ENCODE data around the gene NAA50. TPM values are rescaled to one million over a fixed set of nuclear protein-coding genes. Genes with fewer than 3 reads are reported as not detected.
A peak's percentile ranks its signal among the peaks of the same experiment; 100 is the strongest.

Gene NAA50
- polyA plus RNA-seq, 3 donors = 32.2 to 105 (median 80.0) TPM

DNA sequence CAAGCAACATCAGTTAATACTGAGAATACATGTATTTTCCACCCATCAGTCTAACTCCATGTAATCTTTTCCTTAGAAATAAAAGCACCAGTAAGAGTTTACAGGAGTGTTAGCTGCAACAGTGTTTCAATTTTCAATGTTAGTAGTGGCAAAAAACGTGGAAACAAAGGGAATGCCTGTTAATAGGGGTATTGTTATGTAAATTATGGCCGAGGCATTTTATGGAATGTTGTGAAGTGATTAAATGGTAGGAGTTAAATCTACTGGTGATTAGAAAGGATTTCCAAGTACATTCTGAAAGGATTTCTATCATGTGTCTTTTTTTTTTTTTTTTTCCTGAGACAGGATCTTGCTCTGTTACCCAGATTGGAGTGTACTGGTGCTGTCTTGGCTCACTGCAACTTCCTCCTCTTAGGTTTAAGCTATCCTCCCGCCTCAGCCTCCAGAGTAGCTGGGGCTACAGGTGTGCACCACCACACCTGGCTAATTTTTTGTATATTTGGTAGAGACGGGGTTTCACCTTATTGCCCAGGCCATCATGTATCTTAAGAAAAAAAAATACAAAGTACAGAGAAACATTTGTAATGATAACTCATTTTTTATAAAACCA lies 7.4 kb upstream of the NAA50 start:
- peaks cover 42 to 51% of the 10 kb centered on the region in 2 donors for H3K4me1 ChIP-seq (ENCODE audit: control insufficient read depth in 1 of 2, insufficient read depth in 2 of 2, low read length in 2 of 2)
- no peaks in the 10 kb centered on the region for H3K27me3 ChIP-seq (ENCODE audit: control insufficient read depth in 2 of 2, insufficient read depth in 2 of 2, low read length in 2 of 2)
- no peak overlapping the region for H2AFZ ChIP-seq (ENCODE audit: insufficient read depth, low read depth, low read length, poor library complexity, severe bottlenecking)
- peaks cover 0 to 3% of the 10 kb centered on the region in 2 donors for H3K9me3 ChIP-seq (replicated peaks in 1 of 2; ENCODE audit: control insufficient read depth in 1 of 2, insufficient read depth in 1 of 2, low read length in 2 of 2)
- Mint-ChIP-seq H3K36me3 (peaks cover 9 to 10% of the 10 kb centered on the region in 2 donors), H3K4me3 (no peak overlapping the region), H3K9me3 (peaks cover 0 to 7% (median 4%) of the 10 kb centered on the region in 7 donors), H3K4me1 (peaks cover 35% of the 10 kb centered on the region), H3K27me3 (ENCODE audit: low read depth in 3 of 3) (no peaks in the 10 kb centered on the region), H3K27ac (peak overlapping the region; percentile 40 to 92 (median 88))
- peaks cover 74% of the 10 kb centered on the region for H4K20me1 ChIP-seq (ENCODE audit: insufficient read depth, low read length)
- H3K79me2 ChIP-seq (ENCODE audit: insufficient read depth, low read length) = peaks cover 100% of the 10 kb centered on the region
- DNase-seq = no peak
- 86% methylated on average over 2 of the region's 4 CpGs for WGBS (ENCODE audit: insufficient coverage)
- no peak overlapping the region for H3K4me3 ChIP-seq (replicated peaks in 1 of 3; ENCODE audit: low read depth in 2 of 3, low read length in 3 of 3)
- H3K9ac ChIP-seq (ENCODE audit: insufficient read depth, low read length, poor library complexity, severe bottlenecking) = no peak overlapping the region
- intact Hi-C loops (cut with micrococcal nuclease) = no loop called here
- TF ChIP-seq, protein P1, sequence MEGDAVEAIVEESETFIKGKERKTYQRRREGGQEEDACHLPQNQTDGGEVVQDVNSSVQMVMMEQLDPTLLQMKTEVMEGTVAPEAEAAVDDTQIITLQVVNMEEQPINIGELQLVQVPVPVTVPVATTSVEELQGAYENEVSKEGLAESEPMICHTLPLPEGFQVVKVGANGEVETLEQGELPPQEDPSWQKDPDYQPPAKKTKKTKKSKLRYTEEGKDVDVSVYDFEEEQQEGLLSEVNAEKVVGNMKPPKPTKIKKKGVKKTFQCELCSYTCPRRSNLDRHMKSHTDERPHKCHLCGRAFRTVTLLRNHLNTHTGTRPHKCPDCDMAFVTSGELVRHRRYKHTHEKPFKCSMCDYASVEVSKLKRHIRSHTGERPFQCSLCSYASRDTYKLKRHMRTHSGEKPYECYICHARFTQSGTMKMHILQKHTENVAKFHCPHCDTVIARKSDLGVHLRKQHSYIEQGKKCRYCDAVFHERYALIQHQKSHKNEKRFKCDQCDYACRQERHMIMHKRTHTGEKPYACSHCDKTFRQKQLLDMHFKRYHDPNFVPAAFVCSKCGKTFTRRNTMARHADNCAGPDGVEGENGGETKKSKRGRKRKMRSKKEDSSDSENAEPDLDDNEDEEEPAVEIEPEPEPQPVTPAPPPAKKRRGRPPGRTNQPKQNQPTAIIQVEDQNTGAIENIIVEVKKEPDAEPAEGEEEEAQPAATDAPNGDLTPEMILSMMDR (IDR thresholded peaks at IDR 0.05) = no peak
- H3K36me3 ChIP-seq (replicated peaks in 1 of 2; ENCODE audit: control insufficient read depth in 1 of 2, insufficient read depth in 2 of 2, low read length in 2 of 2) = peaks cover 0 to 12% of the 10 kb centered on the region in 2 donors
- no peak overlapping the region for H3K4me2 ChIP-seq (replicated peaks; ENCODE audit: extremely low read depth, low read length, poor library complexity, severe bottlenecking)
- H3K27ac ChIP-seq (ENCODE audit: low read depth in 1 of 2, low read length in 2 of 2) = peak overlapping the region; percentile 80 to 91

DNA sequence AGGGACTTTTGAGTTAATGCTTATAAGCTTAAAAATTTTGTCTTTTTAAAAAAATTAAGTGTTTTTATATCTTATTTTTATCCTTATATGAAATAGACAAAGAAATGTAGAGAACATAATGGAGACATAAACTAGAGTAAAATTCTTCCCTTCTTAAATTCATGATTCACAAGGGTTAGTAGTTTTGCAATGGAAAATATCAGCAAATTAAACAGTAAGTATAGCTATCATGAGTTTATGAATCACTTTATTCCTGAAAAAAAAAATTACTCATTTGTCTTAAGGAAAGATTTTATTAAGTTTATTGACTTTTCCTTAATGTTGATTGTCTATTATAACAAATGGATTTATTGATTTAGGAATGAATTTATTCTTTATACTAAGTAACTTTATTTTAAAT lies 5.1 kb upstream of the NAA50 start:
- H3K27ac ChIP-seq (ENCODE audit: low read depth in 1 of 2, low read length in 2 of 2) = peak overlapping the region in 1 of 2 donors; percentile 98
- peak in 2 of 3 donors; percentile 20 to 41 for DNase-seq
- H3K27ac Mint-ChIP-seq = no peak overlapping the region
- H3K4me1 ChIP-seq (ENCODE audit: control insufficient read depth in 1 of 2, insufficient read depth in 2 of 2, low read length in 2 of 2) = peaks cover 51 to 65% of the 10 kb centered on the region in 2 donors
- peaks cover 1 to 7% of the 10 kb centered on the region in 2 donors for H3K36me3 Mint-ChIP-seq
- H3K4me3 ChIP-seq (replicated peaks in 1 of 3; ENCODE audit: low read depth in 2 of 3, low read length in 3 of 3) = no peak overlapping the region
- peaks cover 48% of the 10 kb centered on the region for H3K4me1 Mint-ChIP-seq
- no peaks in the 10 kb centered on the region for H3K9me3 ChIP-seq (replicated peaks in 1 of 2; ENCODE audit: control insufficient read depth in 1 of 2, insufficient read depth in 1 of 2, low read length in 2 of 2)
- no peak overlapping the region for H3K4me2 ChIP-seq (replicated peaks; ENCODE audit: extremely low read depth, low read length, poor library complexity, severe bottlenecking)
- H3K4me3 Mint-ChIP-seq = no peak overlapping the region
- peaks cover 62% of the 10 kb centered on the region for H4K20me1 ChIP-seq (ENCODE audit: insufficient read depth, low read length)
- H3K27me3 Mint-ChIP-seq (ENCODE audit: low read depth in 3 of 3) = peaks cover 0 to 3% (median 0%) of the 10 kb centered on the region in 3 donors
- intact Hi-C loops (cut with micrococcal nuclease) = no loop called here
- no peaks in the 10 kb centered on the region for H3K36me3 ChIP-seq (replicated peaks in 1 of 2; ENCODE audit: control insufficient read depth in 1 of 2, insufficient read depth in 2 of 2, low read length in 2 of 2)
- peaks cover 0 to 3% (median 0%) of the 10 kb centered on the region in 7 donors for H3K9me3 Mint-ChIP-seq
- H3K79me2 ChIP-seq (ENCODE audit: insufficient read depth, low read length) = peaks cover 96% of the 10 kb centered on the region
- no peak overlapping the region for H2AFZ ChIP-seq (ENCODE audit: insufficient read depth, low read depth, low read length, poor library complexity, severe bottlenecking)
- H3K9ac ChIP-seq (ENCODE audit: insufficient read depth, low read length, poor library complexity, severe bottlenecking) = no peak overlapping the region
- TF ChIP-seq, protein P1 (IDR thresholded peaks at IDR 0.05) = no peak
- no peaks in the 10 kb centered on the region for H3K27me3 ChIP-seq (ENCODE audit: control insufficient read depth in 2 of 2, insufficient read depth in 2 of 2, low read length in 2 of 2)

All from CD14-positive monocyte (primary cell).